HEK293T (cell line): Measurements from ENCODE around the gene PCMTD2.

ENCODE experiments used
- CTCF ChIA-PET: fragments of 350-600 bp; formaldehyde crosslinking; extraction: SDS; loops from one replicate; lab custom pipeline; 2021; ENCODE audit warnings: antibody characterized with exemption, inconsistent platforms; lab: Yijun Ruan, JAX
- POLR2A ChIA-PET: fragments of 350-600 bp; formaldehyde crosslinking; extraction: SDS; loops from one replicate; lab custom pipeline; 2020; ENCODE audit warnings: antibody characterized with exemption, inconsistent platforms; lab: Yijun Ruan, JAX
- DNase-seq: peaks from one replicate; pipeline ENCODE4 v3.0.0; 2012; ENCODE audit warnings: mixed read lengths; ENCODE audit errors: extremely low spot score
- ARNT ChIP-seq: fragments of 450-650 bp; IDR thresholded peaks from 2 replicates; pipeline ENCODE4 v1.6.1; 2017; ENCODE audit warnings: mild to moderate bottlenecking
- BHLHE40 ChIP-seq: fragments of 450-650 bp; IDR thresholded peaks from 2 replicates; pipeline ENCODE4 v1.6.1; 2016; ENCODE audit warnings: mild to moderate bottlenecking, moderate library complexity, borderline replicate concordance
- CTBP1 ChIP-seq: fragments of 450-650 bp; IDR thresholded peaks from 2 replicates; pipeline ENCODE4 v1.6.1; 2016; ENCODE audit warnings: borderline replicate concordance
- ELF4 ChIP-seq: fragments of 450-650 bp; IDR thresholded peaks from 2 replicates; pipeline ENCODE4 v1.6.1; 2017; ENCODE audit warnings: antibody characterized with exemption
- FOXA1 ChIP-seq: fragments of 450-650 bp; IDR thresholded peaks from 2 replicates; pipeline ENCODE4 v1.6.1; 2016; ENCODE audit warnings: mild to moderate bottlenecking
- FOXK2 ChIP-seq: fragments of 450-650 bp; IDR thresholded peaks from 2 replicates; pipeline ENCODE4 v1.6.1; 2016; ENCODE audit warnings: mild to moderate bottlenecking
- FOXM1 ChIP-seq: fragments of 450-650 bp; IDR thresholded peaks from 2 replicates; pipeline ENCODE4 v1.6.1; 2017; ENCODE audit warnings: mild to moderate bottlenecking, borderline replicate concordance
- HDGF ChIP-seq: fragments of 450-650 bp; IDR thresholded peaks from 2 replicates; pipeline ENCODE4 v1.6.1; 2017; ENCODE audit warnings: antibody characterized with exemption, borderline replicate concordance
- L3MBTL2 ChIP-seq: fragments of 450-650 bp; conservative IDR thresholded peaks from 2 replicates; pipeline ENCODE4 v1.6.1; 2016; ENCODE audit warnings: mild to moderate bottlenecking
- LEF1 ChIP-seq: fragments of 450-650 bp; IDR thresholded peaks from 2 replicates; pipeline ENCODE4 v1.6.1; 2017; ENCODE audit warnings: mild to moderate bottlenecking, borderline replicate concordance
- NFRKB ChIP-seq: fragments of 450-650 bp; IDR thresholded peaks from 2 replicates; pipeline ENCODE4 v1.6.1; 2016; ENCODE audit warnings: mild to moderate bottlenecking, moderate library complexity
- SP1 ChIP-seq: fragments of 450-650 bp; IDR thresholded peaks from 2 replicates; pipeline ENCODE4 v1.6.1; 2017
- SUZ12 ChIP-seq: fragments of 450-650 bp; IDR thresholded peaks from 2 replicates; pipeline ENCODE4 v1.6.1; 2016; ENCODE audit warnings: mild to moderate bottlenecking
- TARDBP ChIP-seq: fragments of 450-650 bp; IDR thresholded peaks from 2 replicates; pipeline ENCODE4 v1.6.1; 2016
- ZNF384 ChIP-seq: fragments of 450-650 bp; IDR thresholded peaks from 2 replicates; pipeline ENCODE4 v1.6.1; 2016
- TF ChIP-seq, protein P1 (sequence below): fragments of 450-650 bp; IDR thresholded peaks from 2 replicates; pipeline ENCODE4 v1.6.1; 2016

PCMTD2 gene

DNA sequence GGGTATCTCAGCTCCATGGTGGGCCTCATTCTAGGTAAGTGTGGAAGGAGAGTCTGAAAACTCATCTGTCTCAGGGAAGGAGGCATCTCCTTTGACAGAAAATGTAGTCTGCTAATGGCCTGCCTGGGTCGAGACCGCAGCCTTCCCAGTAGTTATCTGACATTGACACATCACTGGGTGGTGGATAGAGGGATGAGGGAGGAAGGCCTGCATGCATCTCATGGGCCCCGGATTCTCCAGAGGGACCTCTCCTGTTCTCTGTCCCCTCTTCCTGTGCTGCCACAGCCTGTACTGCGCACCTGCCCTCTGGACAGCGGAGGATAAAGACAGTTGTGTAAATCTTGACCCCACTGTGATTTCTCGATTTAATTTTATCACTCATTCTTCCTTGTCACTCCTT lies 4.7 kb downstream of the PCMTD2 start:
- CTCF ChIA-PET, result no interaction called here
- TF ChIP-seq LEF1 (no peak), ELF4 (no peak), CTBP1 (no peak), FOXK2 (no peak), TARDBP (no peak), FOXA1 (no peak), BHLHE40 (no peak), NFRKB (no peak), L3MBTL2 (no peak), ARNT (no peak), SP1 (no peak), SUZ12 (no peak), HDGF (no peak), ZNF384 (no peak), FOXM1 (no peak)
- TF ChIP-seq, protein P1, sequence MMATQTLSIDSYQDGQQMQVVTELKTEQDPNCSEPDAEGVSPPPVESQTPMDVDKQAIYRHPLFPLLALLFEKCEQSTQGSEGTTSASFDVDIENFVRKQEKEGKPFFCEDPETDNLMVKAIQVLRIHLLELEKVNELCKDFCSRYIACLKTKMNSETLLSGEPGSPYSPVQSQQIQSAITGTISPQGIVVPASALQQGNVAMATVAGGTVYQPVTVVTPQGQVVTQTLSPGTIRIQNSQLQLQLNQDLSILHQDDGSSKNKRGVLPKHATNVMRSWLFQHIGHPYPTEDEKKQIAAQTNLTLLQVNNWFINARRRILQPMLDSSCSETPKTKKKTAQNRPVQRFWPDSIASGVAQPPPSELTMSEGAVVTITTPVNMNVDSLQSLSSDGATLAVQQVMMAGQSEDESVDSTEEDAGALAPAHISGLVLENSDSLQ, result no peak
- DNase-seq, result no peak

DNA sequence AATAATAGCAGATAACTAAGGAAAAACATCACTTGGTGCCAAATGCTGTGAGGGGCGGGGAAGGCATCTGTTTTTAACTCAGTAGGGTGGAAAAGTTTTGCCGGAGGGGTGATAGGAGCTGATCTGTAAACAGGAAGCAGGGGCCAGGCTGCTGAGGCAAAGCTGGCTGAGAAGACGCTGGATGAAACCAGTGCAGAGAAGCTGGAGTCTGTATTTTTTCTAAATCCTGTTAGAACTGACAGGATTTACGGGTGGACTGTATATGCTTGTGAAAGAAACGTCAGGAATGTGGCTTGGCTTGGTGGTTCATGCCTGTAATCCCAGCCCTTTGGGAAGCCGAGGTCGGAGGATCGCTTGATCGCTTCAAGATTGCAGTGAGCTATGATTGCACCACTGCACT lies 5.6 kb downstream of the PCMTD2 start:
- CTCF ChIA-PET, result no interaction called here
- TF ChIP-seq ELF4 (no peak), ARNT (no peak), ZNF384 (no peak), LEF1 (no peak), SUZ12 (no peak), BHLHE40 (no peak), FOXA1 (no peak), SP1 (no peak), NFRKB (no peak), HDGF (no peak), CTBP1 (no peak), FOXK2 (no peak), L3MBTL2 (no peak), TARDBP (no peak)
- TF ChIP-seq, protein P1, result no peak
- DNase-seq, result no peak
- POLR2A ChIA-PET, result no interaction called here

More for the DNA sequence above, 4.7 kb downstream of the PCMTD2 start:
- POLR2A ChIA-PET, result no interaction called here

DNA sequence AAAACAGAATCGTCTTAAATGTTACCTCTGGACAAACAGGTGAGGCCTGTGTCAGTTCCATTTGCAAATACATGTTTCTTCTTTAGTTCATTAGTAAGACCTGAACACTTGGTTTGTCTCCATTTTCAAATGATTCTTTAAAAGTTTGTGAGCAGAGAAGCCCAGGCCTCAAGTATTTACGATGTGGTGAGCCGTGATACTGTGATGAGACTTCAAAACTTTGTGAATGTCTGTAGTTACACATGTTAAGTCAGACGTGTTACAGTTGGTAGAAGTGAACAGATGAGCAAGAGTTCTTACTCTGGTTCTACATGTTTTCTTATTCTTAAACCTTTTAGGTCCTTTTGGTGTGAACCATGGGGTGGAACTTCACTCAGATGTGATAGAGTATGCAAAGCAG lies 8.5 kb downstream of the PCMTD2 start:
- ChIA-PET CTCF (no interaction called here), POLR2A (interaction anchor here (0.9 kb wide), 1 partner anchor 9 kb away, joined by 3 read pairs; the partner anchor contains the start of gene PCMTD2)
- TF ChIP-seq L3MBTL2, result no peak
- DNase-seq, result no peak

DNA sequence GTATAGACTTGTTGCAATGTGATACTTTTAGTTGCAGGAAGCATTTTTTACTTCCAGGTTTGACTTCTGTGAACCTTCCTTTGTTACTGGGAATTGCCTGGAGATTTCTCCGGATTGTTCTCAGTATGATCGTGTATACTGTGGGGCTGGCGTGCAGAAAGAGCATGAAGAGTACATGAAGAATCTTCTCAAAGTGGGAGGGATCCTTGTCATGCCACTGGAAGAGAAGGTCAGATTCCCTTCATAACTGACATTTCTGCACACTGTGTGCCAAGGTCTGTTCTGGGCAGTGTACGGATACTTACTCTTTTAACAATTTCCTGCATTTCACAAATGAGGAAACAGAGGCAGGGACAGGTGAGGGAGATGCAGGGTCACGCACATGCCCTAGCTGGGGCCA lies 9.7 kb downstream of the PCMTD2 start:
- POLR2A ChIA-PET, result interaction anchor here (0.9 kb wide), 1 partner anchor 10 kb away, joined by 3 read pairs; the partner anchor contains the start of gene PCMTD2
- CTCF ChIA-PET, result interaction anchor here (0.6 kb wide), 1 partner anchor 10 kb away, joined by 3 read pairs; no protein-coding TSS in a partner anchor
- TF ChIP-seq ELF4, result no peak
- TF ChIP-seq FOXK2, result no peak
- no peak for TF ChIP-seq TARDBP
- no peak for DNase-seq

DNA sequence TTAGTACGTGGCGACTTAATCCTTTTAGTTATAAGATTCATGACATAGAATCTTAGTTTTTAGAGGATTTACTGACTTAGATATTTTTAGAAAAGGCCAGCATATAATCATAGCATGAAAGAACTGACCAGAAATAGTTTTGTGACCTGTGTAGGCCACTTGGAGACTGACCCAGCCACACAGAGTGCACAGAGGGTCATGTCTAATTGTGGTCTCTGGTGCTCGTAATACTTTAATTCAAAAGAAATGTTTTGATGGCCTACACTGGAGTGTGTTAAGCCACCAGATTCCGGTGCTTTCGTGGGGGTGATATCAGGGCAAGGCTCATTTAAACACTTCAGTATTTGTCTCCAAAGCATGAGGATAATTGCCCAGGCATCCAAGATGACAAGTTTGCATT lies 11.4 kb downstream of the PCMTD2 start:
- POLR2A ChIA-PET, result no interaction called here
- CTCF ChIA-PET, result no interaction called here
- no peak for TF ChIP-seq FOXM1
- TF ChIP-seq ELF4, result no peak
- no peak for TF ChIP-seq SP1
- no peak for TF ChIP-seq FOXK2
- TF ChIP-seq TARDBP, result no peak
- no peak for DNase-seq

DNA sequence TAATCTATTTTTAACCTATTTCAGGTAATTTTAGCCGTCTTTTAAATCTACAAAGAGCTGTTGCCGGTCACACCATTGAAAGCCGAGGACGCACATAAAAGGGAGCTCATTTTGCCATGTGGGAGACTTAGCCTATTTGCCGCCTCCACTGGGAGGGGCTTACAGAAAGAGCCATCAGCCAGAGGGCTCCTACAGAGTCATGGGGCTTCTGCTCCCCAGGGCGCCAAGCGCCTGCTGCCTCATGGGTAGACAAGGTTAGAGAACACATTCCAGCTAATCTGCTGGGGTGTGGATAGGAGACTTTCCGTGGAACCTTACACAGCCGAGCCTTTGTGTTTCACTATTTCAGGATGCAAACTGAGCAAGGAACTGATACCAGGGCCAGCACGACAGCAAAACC lies 12.6 kb downstream of the PCMTD2 start:
- TF ChIP-seq NFRKB, result no peak
- TF ChIP-seq HDGF, result no peak
- TF ChIP-seq L3MBTL2, result no peak
- no peak for TF ChIP-seq SUZ12
- no peak for TF ChIP-seq BHLHE40
- TF ChIP-seq CTBP1, result no peak
- no peak for TF ChIP-seq ELF4
- TF ChIP-seq FOXM1, result no peak
- no peak for TF ChIP-seq FOXA1
- TF ChIP-seq, protein P1, result no peak
- TF ChIP-seq ARNT, result no peak
- no peak for TF ChIP-seq LEF1
- no peak for TF ChIP-seq SP1
- TF ChIP-seq ZNF384, result no peak
- no peak for TF ChIP-seq TARDBP
- no peak for DNase-seq
- POLR2A ChIA-PET, result no interaction called here
- CTCF ChIA-PET, result no interaction called here

DNA sequence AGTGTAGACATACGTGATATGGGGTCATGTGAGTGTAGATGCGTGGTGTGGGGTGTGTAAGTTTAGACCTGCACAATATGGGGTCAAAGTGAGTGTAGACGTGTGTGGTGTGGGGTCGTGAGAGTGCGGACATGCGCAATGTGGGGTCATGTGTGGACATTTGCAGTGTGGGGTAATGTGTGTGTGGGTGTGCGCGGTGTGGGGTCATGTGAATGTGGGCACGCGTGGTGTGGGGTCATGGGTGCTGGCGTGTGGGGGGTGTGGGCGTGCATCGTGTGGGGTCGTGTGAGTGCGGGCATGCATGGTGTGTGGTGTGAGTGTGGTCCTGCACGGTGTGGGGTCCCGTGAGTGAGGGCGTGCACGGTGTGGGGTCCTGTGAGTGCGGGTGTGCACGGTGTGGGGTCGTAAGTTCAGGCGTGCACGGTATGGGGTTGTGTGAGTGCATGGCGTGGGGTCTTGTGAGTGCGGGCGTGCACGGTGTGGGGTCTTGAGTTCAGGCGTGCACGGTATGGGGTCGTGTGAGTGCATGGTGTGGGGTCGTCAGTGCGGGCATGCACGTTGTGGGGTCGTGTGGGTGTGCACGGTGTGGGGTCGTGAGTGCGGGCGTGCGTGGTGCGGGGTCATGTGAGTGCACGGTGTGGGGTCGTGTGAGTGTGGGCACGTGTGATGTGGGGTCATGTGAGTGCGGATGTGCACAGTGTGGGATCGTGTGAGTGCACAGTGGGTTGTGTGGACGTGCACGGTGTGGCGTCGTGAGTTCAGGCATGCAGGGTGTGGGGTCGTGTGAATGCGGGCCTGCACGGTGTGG lies 14.3 kb downstream of the PCMTD2 start:
- ChIA-PET POLR2A (no interaction called here), CTCF (no interaction called here)
- no peak for DNase-seq
- TF ChIP-seq ELF4 (no peak), FOXK2 (no peak), BHLHE40 (no peak), SP1 (no peak), SUZ12 (no peak), FOXA1 (no peak), NFRKB (no peak), ZNF384 (no peak), ARNT (no peak)
- TF ChIP-seq, protein P1, result no peak
